HG03460 (cell line): ENCODE measurements around the gene ZIC4.
A peak's percentile ranks its signal among the peaks of the same experiment; 100 is the strongest.

Source experiments
- ATAC-seq: cut with Tn5 transposase; IDR thresholded peaks from one replicate; pipeline ENCODE4 v1.9.1; 2021; ENCODE audit not compliant: unreplicated experiment

ZIC4 gene

GRCh38 chr3:147371771-147372340 is 34.5 kb downstream of the ZIC4 start:
- no peak for ATAC-seq

GRCh38 chr3:147371140-147371539 is 35.2 kb downstream of the ZIC4 start:
- no peak for ATAC-seq

GRCh38 chr3:147370349-147370748 is 36.0 kb downstream of the ZIC4 start:
- ATAC-seq, result no peak

- no peak for ATAC-seq
Observed at GRCh38 chr3:147369661-147370123, 36.7 kb downstream of the ZIC4 start.

- no peak for ATAC-seq
Observed at GRCh38 chr3:147369231-147369630, 37.1 kb downstream of the ZIC4 start.

- no peak for ATAC-seq
Observed at GRCh38 chr3:147368561-147369221, 37.7 kb downstream of the ZIC4 start.

- no peak for ATAC-seq
Observed at GRCh38 chr3:147368151-147368550, 38.2 kb downstream of the ZIC4 start.

- ATAC-seq, result no peak
Observed at GRCh38 chr3:147367676-147368075, 38.7 kb downstream of the ZIC4 start.

- ATAC-seq, result no peak
Observed at GRCh38 chr3:147365196-147366115, 40.9 kb downstream of the ZIC4 start.

GRCh38 chr3:147364771-147365170 is 41.6 kb downstream of the ZIC4 start:
- no peak for ATAC-seq

GRCh38 chr3:147361454-147362420 is 44.6 kb downstream of the ZIC4 start:
- peak; percentile 56 for ATAC-seq

GRCh38 chr3:147360646-147361453 is 45.5 kb downstream of the ZIC4 start:
- ATAC-seq, result no peak

- ATAC-seq, result no peak
Observed at GRCh38 chr3:147360051-147360439, 46.3 kb downstream of the ZIC4 start.

GRCh38 chr3:147359177-147360050 is 46.9 kb downstream of the ZIC4 start:
- ATAC-seq, result no peak

- ATAC-seq, result no peak
Observed at GRCh38 chr3:147358144-147358992, 48.0 kb downstream of the ZIC4 start.

GRCh38 chr3:147356909-147357900 is 49.1 kb downstream of the ZIC4 start:
- no peak for ATAC-seq
